Hippocampal formation (tissue), 2 donors: Measurements from ENCODE around the gene C19orf25.

Experiments used
- DNase-seq, 2 donors: peaks; one replicate each; lab custom pipeline; 2025; lab: John Stamatoyannopoulos, UW

The C19orf25 gene

GRCh38 chr19:1466461-1467214 is 12.4 kb downstream of the C19orf25 start:
- DNase-seq: no peak

- DNase-seq: no peak
Observed at GRCh38 chr19:1466018-1466460, 13.0 kb downstream of the C19orf25 start.

GRCh38 chr19:1465191-1466016 is 13.6 kb downstream of the C19orf25 start:
- no peak for DNase-seq

- DNase-seq: no peak
Observed at GRCh38 chr19:1461862-1462261, 17.2 kb downstream of the C19orf25 start.

- DNase-seq: no peak
Observed at GRCh38 chr19:1460033-1460995, 18.7 kb downstream of the C19orf25 start.

GRCh38 chr19:1459479-1459878 is 19.5 kb downstream of the C19orf25 start:
- DNase-seq: no peak

- DNase-seq: no peak
Observed at GRCh38 chr19:1457892-1458291, 21.1 kb downstream of the C19orf25 start.

- no peak for DNase-seq
Observed at GRCh38 chr19:1457031-1457739, 21.8 kb downstream of the C19orf25 start.

GRCh38 chr19:1456121-1456900 is 22.7 kb downstream of the C19orf25 start:
- no peak for DNase-seq

GRCh38 chr19:1455336-1456120 is 23.5 kb downstream of the C19orf25 start:
- DNase-seq: no peak

- no peak for DNase-seq
Observed at GRCh38 chr19:1455002-1455335, 24.0 kb downstream of the C19orf25 start.

- peak; percentile 89 to 93 for DNase-seq
Observed at GRCh38 chr19:1453525-1454364, 25.3 kb downstream of the C19orf25 start.

GRCh38 chr19:1452802-1453524 is 26.1 kb downstream of the C19orf25 start:
- no peak for DNase-seq

- peak; percentile 54 to 56 for DNase-seq
Observed at GRCh38 chr19:1451916-1452801, 26.9 kb downstream of the C19orf25 start.

- DNase-seq: peak; percentile 16 to 30
Observed at GRCh38 chr19:1450735-1451731, 28.0 kb downstream of the C19orf25 start.
